NK-92 (cell line): ENCODE results near the gene GPR33.

Experiments used
- DNase-seq: peaks from one replicate; lab custom pipeline; 2025; ENCODE audit not compliant: unreplicated experiment; lab: John Stamatoyannopoulos, UW

Gene GPR33, protein sequence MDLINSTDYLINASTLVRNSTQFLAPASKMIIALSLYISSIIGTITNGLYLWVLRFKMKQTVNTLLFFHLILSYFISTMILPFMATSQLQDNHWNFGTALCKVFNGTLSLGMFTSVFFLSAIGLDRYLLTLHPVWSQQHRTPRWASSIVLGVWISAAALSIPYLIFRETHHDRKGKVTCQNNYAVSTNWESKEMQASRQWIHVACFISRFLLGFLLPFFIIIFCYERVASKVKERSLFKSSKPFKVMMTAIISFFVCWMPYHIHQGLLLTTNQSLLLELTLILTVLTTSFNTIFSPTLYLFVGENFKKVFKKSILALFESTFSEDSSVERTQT

DNA sequence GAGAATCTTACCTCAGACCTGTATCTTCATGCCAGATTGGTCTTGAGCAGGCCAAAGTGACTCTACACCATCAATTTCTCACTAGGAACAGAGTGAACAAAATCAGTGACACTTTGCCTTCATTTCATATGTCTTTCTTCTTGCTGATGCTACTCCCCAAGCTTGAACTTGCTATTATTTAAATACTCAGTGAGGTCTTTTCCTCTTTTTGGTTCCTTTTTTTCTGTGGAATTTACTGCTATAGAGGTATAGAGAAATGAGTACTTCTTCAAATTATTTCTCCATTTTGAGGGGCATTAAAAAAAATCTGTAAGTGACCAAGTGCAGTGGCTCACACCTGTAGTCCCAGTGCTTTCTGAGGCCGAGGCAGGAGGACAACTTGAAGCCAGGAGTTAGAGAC lies at the start of gene GPR33:
Gene GPR33 (minus strand): TSS at position 154 of the 400 bp plus-strand sequence. CDS start 4,074 bp downstream, outside the sequence.
- DNase-seq = no peak

DNA sequence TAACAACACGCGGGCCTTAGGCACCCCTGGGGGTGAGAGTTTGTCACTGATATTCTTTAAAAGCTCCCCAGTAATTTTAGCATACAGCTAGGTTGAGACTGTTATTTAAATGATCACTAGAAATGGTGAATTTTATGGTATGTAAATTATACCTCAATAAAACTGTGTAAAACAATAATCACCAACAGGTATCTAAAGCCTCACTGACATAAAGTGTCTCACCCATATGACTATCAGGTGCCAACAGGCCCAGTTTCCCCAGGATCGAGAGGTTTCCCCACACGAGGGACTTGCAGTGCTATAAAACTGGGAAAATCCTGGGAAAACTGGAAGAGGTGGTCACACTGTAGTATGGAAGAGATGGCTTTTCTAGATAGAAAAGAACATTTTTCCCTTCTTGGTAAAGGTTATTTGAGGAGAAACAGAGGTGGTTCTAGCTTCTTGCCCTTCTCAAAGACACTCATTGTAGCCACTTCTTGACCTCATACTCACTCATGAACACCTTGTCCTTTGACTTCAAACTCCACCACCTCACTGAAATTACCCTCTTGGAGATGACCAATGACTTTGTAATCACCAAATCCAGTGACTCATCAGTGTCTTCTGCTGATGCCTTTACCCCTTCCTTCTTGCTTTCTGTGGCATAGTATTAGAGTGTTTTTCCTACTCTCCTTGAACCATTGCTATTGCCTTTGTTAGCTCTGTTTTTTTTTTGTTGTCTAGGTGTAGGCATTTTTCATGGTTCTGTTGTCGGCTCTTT lies 48.5 kb upstream of the GPR33 start:
- DNase-seq = no peak

DNA sequence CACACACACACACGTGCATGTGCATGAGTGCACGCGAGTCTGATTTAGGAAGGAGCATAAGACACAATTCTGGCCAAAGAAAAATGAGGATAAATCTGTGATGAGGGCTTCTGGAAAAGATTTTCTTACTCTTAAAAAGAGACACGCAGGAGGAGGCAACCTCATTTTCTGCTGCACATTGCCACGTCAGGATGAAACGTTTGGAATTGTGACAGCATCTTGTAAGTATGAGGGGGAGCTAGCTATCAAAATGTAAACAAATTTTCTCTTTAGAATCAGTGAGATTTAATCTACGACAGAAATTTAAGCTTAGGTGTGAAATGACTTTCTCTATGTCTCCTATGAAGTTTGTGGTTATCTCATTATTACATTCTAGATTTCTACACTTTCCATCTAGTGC lies 42.3 kb upstream of the GPR33 start:
- DNase-seq = no peak

DNA sequence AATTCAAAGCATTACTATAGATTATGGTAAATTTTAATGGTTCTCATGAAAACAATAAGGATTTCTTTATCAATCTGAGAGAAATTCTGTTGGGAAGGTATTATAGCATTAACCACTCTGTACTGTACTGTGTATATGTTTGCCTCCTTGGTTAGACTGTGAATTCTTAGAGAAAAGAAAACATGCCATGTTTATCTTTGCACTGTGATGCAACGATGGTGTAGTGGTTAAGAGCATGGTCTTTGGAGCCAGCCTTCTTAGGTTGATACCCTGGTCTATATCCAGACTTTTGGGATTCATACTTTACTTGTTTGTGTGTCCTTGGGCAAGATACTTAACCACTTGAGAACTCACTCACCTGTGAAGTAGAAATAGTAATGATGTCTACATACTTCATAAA lies 41.2 kb upstream of the GPR33 start:
- no peak for DNase-seq

DNA sequence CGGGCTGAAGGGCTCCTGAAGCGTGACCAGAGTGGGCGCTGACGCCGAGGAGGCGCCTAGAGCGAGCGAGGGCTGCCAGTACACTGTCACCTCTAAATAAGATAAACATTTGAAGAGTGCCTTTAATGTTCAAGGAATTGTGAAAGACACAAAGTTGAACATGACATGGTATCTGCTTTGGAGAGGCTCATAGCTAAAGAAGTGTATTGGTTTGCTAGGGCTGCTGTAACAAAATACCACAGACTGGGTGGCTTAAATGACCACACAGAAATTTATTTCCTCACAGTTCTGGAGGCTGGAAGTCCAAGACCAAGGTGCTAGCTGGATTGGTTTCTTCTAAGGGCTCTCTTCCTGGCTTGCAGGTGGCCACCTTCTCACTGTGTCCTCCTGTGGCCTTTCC lies 39.7 kb upstream of the GPR33 start:
- no peak for DNase-seq

GRCh38 chr14:31527087-31527486 lies 39.2 kb upstream of the GPR33 start:
- DNase-seq = no peak

DNA sequence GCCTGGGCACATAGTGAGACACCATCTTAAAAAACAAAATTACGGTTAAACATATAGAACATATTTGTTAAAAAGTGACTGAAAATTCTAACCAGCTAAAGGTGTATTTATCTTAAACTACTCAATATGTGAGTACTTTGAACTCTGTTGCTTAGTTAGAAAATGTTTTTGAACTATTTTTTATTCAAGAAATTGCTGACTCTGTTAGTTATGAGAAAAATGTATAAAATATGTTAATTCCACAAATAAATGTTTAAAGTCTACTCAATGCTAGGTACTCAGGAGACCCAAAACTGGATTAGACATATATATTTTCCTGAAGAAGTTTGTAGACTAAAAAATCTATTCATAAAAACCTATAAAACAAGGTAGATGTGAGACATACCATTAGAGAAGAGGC lies 23.0 kb upstream of the GPR33 start:
- DNase-seq = no peak

DNA sequence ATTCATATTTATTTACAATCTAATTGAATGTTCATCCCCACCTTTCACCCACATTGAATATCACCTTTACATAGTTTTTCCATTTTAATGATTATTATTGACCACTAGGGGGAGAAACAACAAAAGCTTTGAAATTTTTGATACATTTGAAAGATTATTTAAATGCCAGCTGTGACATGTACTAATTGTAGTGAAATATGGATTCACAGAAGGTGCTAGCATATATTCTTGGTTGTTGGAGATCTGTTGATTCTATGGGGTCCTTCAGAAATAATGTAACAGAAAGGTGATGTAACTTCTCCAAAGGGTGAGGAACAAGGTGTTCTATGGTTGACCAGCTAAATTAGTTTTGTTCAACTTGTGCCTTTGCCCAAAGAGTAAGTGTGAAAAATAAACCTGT lies 22.4 kb upstream of the GPR33 start:
- no peak for DNase-seq

- no peak for DNase-seq
Measured at GRCh38 chr14:31508135-31508534, 20.3 kb upstream of the GPR33 start.

GRCh38 chr14:31505411-31505810 lies 17.6 kb upstream of the GPR33 start:
- no peak for DNase-seq

- DNase-seq = no peak
Measured at GRCh38 chr14:31501870-31502269, 14.0 kb upstream of the GPR33 start.

- DNase-seq = no peak
Measured at GRCh38 chr14:31492759-31493498, 5.1 kb upstream of the GPR33 start.

DNA sequence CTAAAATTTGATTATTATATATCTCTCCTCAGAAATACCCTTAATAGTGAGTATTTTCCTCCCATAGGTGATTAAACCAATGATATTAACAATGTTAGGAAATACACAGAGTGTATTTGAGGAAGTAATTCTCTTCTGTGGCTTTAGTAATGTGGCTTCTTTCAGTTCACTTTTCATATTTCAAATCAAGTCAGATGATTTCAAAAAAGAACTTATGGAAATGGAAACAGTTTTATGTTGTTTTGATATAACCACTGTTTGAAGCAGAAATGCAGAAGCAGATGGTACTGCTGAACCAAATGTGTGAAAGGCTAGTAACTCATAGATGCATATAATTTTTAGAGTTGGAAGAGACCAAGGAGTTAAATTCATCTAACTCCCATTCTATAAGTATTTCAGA lies 1.9 kb upstream of the GPR33 start:
- no peak for DNase-seq

- no peak for DNase-seq
Measured at GRCh38 chr14:31486764-31487163, 1.1 kb downstream of the GPR33 start.

GRCh38 chr14:31484754-31485153 lies 3.1 kb downstream of the GPR33 start:
- no peak for DNase-seq

DNA sequence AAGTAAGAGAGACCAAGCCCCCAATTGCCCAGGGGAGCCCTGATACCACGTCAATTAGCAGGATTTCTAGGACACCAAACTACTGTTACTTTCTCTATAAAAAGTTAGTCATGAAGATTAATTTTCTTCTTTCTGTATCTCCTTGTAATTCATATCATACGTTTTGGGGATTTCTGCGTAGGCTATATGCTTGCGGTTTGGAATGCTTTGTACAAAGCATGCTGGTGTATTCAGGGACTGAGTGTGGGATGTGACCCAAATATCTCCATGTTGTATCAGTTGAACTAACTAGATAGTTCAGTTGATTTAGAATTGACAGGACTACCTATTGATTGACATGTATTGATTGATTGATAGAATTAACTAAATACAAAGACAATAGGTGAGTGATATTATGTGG lies 7.7 kb downstream of the GPR33 start:
- no peak for DNase-seq

DNA sequence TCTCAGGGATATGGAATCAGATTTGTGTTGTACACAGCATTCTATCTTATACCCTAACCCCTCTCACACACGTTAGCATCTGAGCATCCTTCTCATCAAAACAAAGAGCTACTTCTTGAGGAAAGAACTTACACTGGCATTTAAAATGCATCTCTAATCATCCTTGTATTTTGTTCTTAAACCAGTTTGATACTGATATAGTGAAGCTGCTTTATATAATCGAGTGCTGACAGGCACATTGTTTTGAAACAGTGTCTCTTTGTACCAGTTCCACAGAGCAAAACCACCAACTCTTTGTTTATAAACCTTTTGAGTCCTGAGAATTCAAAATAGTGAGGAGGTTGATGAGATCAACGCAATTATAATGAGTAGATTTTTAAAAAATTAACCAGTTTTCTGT lies 8.8 kb downstream of the GPR33 start:
- DNase-seq = no peak

- DNase-seq = no peak
Measured at GRCh38 chr14:31477248-31477647, 10.6 kb downstream of the GPR33 start.

DNA sequence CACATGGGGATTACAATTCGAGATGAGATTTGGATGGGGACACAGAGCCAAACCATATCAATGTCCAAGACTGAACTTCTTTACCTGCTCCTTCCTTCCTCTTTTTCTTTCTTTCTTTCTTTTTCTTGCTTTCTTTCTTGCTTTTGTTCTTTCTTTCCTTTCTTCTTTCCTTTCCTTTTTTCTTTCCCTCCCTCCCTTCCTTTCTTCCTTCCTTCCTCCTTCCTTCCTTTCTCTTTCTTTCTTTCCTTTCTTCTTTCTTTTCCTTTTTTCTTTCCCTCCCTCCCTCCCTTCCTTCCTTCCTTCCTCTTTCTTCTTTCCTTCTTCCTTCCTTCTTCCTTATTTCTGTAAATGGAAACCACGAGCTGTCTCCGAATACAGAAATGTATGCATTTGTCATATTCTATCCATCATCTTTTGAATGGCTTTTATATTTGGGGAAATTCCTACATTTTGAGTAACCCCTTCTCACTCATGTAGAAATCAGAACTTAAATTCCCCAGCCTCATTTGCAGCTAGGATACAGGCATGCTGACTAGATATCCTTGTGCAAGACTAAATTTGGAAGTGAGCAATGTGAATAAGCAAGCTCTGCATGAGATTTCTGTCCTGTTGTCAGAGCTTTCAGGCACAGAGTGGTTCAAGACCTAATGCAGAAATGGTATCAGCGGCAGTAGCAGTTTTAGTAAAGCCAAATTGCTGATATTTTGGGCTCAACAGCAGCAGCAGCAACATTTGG lies 11.5 kb downstream of the GPR33 start:
- DNase-seq = no peak

DNA sequence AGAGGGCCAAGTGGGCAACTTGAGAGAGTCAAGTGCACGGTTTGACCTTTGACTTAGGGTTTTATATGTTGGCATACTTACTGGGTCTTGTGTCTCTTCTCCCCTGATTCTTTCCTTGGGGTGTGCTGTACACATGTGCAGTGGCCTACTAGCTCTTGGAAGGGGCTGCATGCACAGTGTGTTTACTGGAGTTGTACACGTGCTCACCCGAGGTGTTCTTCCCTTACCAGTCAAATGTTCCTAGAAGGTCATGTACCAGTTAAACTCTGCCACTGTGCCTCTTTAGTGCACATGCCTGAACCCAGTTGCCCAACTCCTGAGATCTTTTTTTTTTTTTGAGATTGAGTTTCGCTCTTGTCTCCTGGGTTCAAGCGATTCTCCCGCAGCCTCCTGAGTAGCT lies 21.3 kb downstream of the GPR33 start:
- no peak for DNase-seq

GRCh38 chr14:31465111-31465510 lies 22.7 kb downstream of the GPR33 start:
- DNase-seq = no peak
